RPMI7951 (cell line): Measurements from ENCODE around the gene RNF4. TPM values are rescaled to one million over a fixed set of nuclear protein-coding genes. Genes with fewer than 3 reads are reported as not detected.

ENCODE experiments used
- DNase-seq: peaks from one replicate; pipeline ENCODE4 v3.0.0-alpha.2; 2012; ENCODE audit warnings: low read depth
- total RNA-seq: library from RNA; depleted of rRNA; stranded (reverse); fragments of >200 nt; shearing (Covaris generic); gene quantifications from 2 replicates; pipeline ENCODE4 v1.2.3, GENCODE V29; 2014; rRNA removed

Gene RNF4, protein sequence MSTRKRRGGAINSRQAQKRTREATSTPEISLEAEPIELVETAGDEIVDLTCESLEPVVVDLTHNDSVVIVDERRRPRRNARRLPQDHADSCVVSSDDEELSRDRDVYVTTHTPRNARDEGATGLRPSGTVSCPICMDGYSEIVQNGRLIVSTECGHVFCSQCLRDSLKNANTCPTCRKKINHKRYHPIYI
- total RNA-seq, result 42.4 and 58.2 TPM in 2 replicates

DNA sequence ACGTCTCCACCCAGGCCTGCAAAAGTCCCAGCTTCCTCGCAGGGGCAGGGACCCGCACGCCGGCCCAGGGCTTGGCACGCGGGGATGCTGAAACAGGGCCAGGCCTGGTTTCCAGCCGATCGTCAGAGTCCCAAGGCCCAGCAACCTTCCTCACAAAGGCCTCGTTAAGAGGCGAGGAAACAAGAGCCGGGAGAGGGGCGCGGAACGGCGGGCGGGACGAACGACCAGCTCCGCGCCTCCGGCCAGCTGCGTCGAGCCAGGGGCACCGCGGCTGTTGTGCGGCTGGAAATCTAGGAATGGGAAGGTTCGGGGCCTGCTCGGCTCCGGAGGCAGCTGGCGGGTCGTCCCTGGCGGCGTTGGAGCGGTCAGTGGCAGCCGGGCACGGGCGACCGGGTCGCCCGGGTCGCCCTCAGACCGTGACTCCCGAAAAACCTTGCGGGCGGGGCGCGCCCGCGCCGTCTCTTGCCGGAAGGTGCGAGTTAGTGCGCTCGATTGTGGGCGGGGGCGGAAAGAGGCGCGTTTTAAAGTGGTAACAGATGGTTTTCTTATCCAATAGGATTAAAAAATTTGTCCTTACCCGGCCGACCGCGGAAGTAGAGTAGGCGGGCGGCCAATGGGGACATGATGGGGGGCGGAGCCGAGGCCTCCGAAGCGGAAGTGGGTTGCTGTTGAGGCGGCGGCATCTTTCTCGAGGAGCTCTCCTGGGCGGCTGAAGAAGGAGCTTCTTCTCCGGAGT is at the start of gene RNF4:
TSS of gene RNF4 (plus strand) at position 651 of the 736 bp plus-strand sequence. CDS start 21,388 bp downstream, outside the sequence.
- peak; percentile 94 for DNase-seq

DNA sequence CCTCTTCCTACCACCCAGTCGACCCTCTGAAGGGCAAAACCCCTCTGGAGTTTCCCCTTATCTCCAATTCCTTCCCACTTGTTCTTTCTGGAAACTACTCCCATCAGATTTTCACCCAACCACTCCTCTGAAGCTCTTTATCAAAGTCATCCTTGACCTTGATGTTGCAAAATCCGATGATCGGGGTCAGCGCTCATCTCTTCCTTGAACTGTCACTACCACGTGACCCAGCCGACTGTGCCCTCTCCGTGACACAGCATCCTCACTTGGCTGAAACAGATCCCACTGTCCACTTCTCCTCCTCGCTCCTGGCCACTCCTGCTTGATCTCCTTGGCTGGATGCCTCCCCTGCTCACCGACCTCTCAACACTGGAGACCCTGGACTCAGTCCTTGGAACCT is 49.1 kb upstream of the RNF4 start:
- no peak for DNase-seq

DNA sequence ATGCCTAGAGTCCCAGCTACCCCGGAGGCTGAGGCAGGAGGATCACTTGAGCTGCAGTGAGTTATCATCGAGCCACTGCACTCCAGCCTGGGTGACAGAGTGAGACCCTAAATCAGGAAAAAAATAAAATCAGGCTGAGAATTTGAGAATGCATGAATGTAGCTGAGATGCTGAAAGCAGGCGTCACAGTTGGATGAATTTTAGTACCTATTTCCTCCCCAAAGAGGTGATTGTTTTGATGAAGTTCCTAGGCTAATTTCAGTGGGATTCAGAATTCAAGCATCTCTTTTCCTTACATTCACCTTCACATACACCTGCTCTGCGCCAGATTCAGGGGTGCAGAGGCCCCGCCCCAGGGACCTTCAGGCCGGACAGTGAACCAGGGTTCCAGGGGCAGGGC is 47.0 kb upstream of the RNF4 start:
- DNase-seq, result no peak

DNA sequence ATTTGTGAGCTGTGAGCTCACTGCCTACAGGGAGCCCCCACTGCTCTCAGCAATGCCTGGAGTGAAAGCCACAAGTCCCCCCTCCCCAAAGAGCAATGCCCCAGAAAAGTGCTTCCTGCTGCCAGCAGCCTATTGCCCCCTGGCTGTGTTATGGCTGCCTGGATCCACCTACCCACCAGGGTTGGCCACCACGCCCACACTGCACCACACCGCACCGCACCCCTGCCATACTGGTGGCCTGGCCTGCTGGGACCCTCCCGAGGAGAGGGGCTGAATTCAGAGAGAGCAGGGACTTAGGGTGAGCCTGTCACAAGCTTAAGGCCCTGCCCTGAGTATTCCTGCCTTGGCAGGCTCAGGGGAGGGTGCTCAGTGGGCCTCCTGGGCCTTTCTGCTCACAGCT is 45.8 kb upstream of the RNF4 start:
- DNase-seq, result no peak

DNA sequence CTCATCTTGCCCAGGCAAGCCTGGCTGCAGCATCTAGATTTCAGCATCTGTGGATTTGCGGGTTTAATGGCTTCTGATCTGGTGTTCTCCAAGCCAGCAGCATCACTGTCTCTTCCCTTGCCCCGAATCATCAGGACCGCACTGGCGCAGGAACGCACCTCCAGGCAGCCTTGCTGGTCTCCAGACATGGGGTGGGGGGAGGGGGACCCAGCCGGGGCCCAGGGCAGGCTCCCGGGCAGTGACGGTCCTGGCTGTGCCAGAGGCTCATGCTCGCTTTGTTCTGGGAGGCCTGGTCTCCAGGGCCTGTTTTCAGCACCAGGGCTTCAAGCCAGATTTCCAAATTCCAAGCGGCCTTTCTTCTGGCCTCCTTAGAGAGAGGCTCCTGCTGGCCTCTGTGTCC is 45.2 kb upstream of the RNF4 start:
- DNase-seq, result no peak

DNA sequence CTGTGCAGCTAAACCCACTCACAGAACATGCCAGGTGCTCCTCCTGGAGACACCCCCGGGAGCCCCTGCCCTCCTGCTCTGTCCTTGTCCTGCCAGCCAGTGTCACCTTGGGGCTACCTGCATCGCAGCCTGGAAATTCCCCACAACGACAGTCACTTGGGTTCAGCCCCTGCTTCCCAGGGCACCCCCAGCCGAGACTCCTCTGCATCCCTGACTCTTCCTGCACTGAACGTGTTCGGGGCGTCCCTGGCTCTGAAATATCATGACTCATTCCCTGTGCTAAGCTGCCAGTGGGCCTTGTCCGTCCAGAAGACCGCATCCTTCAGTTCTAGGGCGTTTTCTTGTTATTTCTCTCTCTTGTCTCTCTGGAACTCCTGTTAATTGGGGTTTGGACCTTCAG is 44.3 kb upstream of the RNF4 start:
- DNase-seq, result no peak

DNA sequence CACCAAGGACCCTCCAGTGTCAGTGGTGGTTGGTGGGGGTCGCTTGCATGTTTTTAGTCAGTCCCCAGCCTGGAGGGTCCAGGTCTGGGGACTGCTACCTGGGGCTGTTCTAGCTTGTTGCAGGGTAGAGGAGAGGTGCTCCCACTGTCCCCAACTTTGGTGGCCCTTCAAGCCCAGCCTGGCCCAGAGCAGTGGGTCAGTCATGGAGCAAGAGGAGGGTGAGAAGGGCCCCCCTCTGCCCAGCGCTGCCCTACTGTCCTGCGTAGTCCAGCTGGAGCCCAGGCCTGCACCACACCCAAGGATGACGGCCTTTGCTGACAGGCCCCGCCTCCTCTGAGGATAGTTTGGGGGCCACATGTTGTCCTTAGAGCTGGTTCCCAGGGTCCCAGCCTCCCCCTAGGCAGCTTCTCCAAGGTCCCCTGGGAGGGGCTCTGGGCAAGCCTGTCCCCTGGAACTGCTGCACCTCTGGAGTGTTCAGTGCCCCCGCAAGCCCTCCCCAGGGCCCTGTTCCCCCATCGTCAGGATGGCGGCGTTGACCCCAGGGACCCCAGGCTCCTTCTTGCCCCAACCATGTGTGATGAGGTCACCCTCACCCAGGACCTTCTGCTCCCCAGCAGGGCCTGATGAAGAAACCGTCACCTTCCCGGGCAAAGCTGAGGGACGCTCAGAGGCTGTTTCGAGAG is 43.4 kb upstream of the RNF4 start:
- no peak for DNase-seq

DNA sequence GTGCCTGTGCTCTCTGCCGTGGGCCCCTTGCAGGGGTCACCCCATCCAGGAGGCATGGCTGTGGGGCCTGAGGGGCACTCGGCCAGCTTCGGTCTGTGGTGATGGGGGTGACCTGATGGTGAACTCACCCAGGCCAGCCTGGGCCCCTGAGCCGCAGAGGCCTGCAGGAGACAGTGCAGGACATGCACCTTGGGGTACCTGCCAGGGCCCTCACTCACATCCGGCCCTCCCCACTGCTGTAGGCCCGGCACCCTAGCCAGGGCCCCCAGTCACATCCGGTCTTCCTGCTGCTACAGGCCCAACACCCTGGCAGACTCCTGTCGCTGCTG is 42.9 kb upstream of the RNF4 start:
- DNase-seq, result no peak

DNA sequence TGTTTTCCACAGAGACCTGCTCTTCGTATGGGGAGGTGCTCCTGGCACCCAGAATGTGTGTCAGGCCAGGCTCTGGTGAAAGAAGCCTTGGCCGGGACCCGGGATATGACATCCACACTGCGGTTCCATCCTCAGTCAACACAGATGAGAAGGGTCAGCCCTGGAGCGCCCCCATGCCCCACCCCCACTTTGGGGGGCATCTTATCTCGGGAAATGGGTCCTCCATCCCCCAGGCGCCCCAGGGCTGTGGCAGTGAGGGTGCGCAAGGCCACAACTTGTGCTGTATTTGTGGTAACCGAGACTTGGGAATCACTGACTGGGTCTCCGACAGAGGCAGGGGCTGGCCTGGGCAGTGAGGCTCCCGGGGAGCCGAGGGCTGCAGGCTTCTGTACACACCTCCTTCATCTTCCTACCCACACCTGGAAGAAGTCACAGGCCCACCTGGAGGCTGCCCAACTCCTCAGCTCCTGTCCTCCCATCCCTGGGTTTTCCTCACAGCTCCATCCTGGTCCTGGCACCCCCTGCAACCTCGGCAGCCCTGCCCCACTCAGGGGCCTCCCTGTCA is 42.1 kb upstream of the RNF4 start:
- DNase-seq, result no peak

DNA sequence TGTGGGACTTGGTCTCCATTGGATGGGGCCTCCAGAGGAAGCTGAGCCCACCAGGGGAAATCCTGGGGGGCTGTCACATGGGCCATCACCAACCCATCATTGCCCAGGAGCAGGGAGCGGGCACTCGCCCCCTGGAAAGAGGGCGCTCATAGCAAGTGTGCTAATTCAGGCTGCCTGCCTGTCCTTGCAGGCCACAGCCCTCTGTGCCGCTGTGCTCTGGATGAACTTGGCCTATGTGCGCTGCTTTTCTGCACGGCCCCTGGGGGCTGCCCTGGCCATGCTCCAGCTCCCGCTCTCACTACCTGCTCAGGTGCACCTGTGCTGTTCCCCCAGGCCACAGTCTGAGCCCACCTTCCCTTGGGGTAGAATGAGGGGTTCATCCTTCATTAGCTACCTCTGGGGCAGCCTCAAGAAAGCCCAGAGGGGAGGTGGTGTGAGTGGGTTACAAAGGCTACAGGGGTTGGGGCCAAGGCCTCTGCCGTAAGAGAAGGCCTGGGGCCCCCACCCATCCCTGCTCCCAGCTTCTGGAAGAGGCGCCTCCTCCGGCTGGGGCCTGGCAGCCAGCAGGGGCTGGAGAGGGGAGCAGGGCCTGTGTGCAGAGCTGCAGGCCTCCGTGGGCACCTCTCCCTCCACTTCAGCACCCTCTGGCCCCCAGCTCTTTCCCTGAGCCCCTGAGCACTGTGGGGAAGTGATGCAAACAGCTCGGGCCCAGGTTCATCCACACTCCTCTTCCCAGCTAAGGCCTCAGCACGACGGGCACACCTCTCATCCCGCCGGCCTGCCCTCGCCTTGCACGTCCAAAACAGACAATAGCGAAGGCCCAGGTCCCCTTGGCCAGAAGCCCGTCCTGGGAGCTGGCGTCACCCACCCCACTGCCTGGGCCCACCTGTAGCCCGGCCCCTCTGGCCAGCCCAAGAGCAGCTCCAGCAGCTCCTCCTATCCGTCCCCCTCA is 41.2 kb upstream of the RNF4 start:
- DNase-seq, result no peak

DNA sequence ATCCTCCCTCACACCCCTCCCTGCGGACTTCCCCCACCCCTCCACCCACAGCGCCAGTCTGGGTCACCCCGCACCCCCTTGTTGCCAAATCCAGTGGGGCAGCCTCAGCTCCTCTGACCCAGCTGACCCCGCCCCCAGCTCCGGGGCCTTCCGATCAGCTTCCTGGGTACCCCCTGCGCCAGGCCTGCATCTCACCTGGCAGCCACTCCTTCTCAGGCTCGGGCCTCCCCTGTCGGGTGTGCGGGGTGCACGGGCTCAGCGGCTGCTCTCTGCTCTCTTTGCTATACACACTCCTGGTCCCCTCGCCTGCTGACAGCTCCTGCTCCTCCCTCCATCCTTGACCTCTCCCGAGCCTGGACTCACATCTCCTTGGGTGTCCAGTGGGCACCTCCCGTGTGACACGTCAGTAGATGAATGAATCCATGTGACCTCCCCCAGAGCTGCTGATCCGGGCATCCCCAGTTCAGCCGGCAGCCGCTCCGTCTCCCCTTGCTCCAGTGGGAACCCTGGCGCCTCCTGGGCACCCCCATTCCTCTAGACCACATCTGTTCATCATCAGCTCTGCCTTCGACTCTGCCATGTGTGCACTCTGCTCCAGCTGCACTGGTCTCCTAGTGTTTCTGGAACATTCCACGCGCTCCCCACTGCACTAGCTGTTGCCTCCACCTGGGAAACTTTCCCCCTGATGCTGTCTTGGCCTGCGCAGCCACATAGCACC is 40.3 kb upstream of the RNF4 start:
- no peak for DNase-seq

DNA sequence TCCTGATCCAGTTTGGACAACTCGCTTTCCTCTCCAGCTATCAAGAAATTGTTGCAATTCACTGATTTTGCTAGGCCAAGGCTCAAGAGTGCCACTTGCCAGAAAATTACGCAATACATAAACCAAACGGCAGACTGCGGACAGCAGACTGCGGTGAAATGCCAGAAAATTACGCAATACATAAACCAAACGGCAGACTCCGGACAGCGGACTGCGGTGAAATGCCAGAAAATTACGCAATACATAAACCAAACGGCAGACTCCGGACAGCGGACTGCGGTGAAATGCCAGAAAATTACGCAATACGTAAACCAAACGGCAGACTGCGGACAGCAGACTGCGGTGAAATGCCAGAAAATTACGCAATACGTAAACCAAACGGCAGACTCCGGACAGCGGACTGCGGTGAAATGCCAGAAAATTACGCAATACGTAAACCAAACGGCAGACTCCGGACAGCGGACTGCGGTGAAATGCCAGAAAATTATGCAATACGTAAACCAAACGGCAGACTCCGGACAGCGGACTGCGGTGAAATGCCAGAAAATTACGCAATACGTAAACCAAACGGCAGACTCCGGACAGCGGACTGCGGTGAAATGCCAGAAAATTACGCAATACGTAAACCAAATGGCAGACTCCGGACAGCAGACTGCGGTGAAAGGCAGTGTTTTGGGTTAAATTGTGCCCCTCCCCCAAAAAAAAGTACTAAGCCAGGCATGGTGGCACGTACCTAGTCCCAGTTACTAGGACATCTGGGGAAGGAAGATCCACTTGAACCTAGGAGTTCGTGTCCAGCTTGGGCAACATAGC is 38.8 kb upstream of the RNF4 start:
- DNase-seq, result peak; percentile 46

DNA sequence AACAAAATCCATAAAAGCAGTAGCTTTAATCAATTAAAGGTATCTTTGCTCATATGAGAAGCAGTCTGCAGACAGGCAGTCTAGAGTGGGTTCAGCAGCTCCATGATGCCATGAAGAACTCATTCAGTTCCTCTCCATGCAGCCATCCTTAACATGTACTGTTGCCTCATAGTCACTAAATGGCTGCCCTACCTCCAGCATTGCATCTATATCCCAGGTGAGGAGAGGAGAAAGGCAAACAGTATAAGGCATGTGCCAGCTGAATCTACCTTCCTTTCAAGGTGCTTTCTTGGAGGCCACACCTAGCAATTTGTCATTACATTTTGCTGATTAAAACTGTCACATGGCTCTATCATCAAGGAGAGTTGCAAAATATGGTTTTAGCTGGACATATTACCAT is 36.9 kb upstream of the RNF4 start:
- DNase-seq, result no peak

DNA sequence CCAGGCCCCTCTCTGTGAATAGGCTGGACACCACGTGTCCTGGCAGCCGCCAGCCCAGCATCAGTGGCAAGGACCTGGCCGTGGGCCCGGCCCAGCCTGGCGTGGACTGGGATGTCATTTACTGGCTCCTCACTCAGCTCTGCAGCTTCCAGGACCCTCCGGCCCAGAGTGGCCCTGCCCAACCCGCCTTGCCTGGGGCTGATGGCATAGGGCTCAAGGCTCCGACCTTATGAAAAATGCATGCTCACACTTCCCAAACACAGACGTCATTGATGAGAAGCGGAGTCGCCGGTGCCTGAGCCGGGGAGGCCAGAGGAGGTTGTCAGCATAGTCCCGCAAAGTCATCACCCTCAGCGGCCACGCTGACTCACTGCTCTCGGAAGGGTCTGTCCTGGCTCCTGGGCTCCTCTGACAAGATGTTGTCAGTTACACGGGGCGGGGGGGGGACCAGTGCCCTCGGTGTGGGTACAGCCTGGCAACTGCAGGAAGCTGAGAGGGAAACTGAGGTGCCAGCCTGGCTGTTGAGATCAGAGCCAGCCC is 35.8 kb upstream of the RNF4 start:
- DNase-seq, result peak; percentile 77

DNA sequence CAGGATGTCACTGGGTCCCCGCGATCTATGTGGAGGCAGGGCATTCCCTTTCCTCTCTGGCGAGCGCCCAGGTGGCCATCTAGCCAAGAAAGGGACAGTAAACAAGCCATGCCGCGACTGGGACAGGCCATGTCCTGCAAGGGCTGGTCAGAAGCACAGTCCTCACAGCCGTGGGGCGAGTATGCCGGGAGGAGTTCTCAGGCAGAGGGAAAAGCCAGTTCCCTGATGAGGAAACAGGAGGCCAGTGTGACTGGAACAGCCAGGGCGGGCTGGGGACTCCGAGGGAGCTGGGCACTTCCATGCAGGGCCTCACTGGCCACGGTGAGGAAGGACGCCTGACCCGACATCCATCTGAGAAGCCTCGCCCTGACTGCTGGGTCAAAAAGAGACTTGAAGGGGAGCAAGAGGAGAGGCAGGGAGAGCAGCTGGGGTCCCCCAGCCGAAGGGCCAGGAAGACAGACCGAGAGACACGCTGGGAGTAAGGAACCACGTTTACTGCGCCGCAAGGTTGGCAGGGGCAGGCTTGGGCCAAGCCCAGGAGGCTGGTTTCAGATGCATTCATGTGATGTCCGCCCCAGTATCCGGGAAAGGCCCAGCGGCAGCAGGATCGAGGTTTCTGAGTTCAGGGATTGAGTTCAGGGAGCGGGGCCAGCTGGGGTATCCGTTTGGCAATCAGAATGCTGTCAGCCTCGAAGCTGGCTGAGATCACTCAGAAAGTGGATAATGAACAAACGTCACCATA is 35.1 kb upstream of the RNF4 start:
- no peak for DNase-seq

DNA sequence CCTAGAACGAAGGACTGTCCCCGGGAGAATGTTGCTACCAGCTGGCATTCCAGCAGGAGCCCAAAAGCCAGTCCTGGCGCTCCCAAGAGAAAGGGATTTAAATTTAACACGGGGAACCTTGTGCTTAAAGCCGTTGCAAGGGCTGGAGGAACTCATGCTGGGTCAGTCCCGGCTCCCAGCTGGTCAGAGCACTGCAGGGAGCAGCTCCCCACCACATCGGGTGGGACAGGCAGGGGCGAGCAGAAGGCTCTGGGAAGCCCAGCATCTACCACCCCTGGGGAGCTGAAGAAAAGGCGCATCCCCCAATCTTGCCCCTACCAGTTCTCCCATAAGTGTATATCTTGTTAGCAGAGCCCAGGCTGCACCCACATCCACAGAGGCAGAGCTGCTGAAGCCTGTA is 34.5 kb upstream of the RNF4 start:
- no peak for DNase-seq

DNA sequence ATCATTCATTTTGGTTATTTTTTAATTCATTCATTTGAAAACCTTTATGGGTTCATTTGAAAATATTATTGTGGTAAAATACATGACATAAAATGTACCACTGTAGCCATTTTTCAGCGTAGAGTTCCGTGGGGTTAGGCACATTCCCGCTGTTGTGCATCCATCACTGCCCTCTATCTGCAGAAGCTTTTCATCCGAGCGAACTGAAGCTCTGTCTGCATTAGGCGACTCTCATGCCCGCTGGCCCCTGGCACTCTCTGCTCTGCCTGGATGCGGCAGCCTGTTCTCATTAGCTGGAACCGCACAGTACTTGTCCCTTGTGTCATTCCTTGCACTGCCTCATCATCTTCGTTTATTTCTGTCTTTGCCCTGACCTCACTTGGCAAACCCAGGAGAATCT is 32.6 kb upstream of the RNF4 start:
- DNase-seq, result peak; percentile 44

DNA sequence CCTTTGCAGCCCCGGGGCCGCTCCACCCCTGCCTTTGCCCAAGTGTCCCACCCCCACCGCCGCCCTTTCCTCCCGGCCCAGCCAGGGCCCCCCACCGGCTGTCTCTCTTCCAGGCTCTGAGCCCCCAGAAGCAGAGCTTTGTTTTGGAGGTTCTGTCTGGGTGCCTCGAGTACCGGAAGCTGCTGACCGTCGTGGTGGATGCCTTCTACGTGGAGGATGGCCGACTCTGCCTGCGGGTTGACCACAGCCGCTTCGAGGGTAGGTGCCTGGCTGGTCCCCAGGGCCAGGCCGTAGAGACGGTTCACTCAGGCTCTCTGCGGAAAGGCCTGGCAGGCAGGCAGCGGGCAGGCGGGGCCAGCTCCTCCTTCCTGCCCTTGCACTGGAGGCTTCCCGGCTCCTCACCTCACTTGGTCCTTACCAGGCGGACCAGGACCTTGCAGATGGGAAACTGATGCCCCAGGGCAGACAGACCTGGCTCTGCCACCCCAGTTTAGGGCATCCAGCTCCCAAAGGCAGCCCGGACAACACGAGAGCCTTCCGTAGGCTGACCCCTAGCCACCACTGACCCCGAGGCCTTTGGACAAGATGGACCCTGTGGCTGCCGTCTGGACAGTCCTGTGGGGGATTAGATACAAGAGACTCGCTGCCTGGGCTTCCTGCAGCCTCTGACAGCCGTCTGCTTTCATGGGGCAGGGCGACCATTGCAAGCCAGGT is 32.0 kb upstream of the RNF4 start:
- no peak for DNase-seq
